GM10266 (cell line): ENCODE data around the gene SYS1.
"Not testable (repeated sequence)": the region's sequence is repeated elsewhere in the genome, so short reads cannot be mapped to it uniquely, and the experiment has no call there.

ENCODE experiments used
- DNase-seq: peaks from one replicate; pipeline ENCODE4 v3.0.0; 2012; ENCODE audit errors: extremely low spot score
- CTCF ChIP-seq: IDR thresholded peaks from 2 replicates; pipeline ENCODE4 v1.5.1; 2012; ENCODE audit warnings: mild to moderate bottlenecking, low read depth; ENCODE audit not compliant: control insufficient read depth, insufficient read depth; ENCODE audit errors: missing control alignments

The SYS1 gene

GRCh38 chr20:45350217-45350616, 12.7 kb upstream of the SYS1 start:
- no peak for DNase-seq
- TF ChIP-seq CTCF: no peak

- not testable (repeated sequence) for DNase-seq
These were observed 12.2 kb upstream of the SYS1 start for GRCh38 chr20:45350795-45351194.

- no peak for DNase-seq
- no peak for TF ChIP-seq CTCF
These were observed 10.2 kb upstream of the SYS1 start for GRCh38 chr20:45352729-45353128.

GRCh38 chr20:45353746-45354145, 9.2 kb upstream of the SYS1 start:
- no peak for TF ChIP-seq CTCF
- no peak for DNase-seq

- DNase-seq: no peak
- TF ChIP-seq CTCF: no peak
These were observed 8.3 kb upstream of the SYS1 start for GRCh38 chr20:45354423-45355208.

GRCh38 chr20:45355209-45356084, 7.5 kb upstream of the SYS1 start:
- TF ChIP-seq CTCF: no peak
- DNase-seq: no peak

- DNase-seq: no peak
- TF ChIP-seq CTCF: no peak
These were observed 4.5 kb upstream of the SYS1 start for GRCh38 chr20:45358282-45359068.
